Thoracic aorta (tissue), 2 donors: ENCODE data around the gene GTF2F2. TPM values are rescaled to one million over a fixed set of nuclear protein-coding genes. Genes with fewer than 3 reads are reported as not detected.
"Not testable (repeated sequence)": the region's sequence is repeated elsewhere in the genome, so short reads cannot be mapped to it uniquely, and the experiment has no call there.

Experiments
- ATAC-seq: fragments of 150-250 bp; one replicate; pipeline ENCODE4 v1.8.0; 2017; ENCODE audit warnings: low read depth; ENCODE audit not compliant: insufficient number of reproducible peaks, low FRiP score
- DNase-seq: peaks from one replicate; pipeline ENCODE4 v3.0.0-alpha.2; 2020; ENCODE audit warnings: low spot score
- H3K27ac ChIP-seq, 2 donors: fragments of 200-600 bp; sonication (generic); 1 replicate in 1 of 2; 2 replicates in 1 of 2; pipeline ENCODE4 v1.5.1; 2016; ENCODE audit warnings: mild to moderate bottlenecking in 2 of 2, moderate library complexity in 2 of 2
- H3K27me3 ChIP-seq: fragments of 200-600 bp; sonication (generic); replicated peaks from 2 replicates; pipeline ENCODE4 v1.6.0; 2016; ENCODE audit warnings: mild to moderate bottlenecking; ENCODE audit not compliant: insufficient read depth
- H3K36me3 ChIP-seq: fragments of 200-600 bp; sonication (generic); one replicate; pipeline ENCODE4 v1.5.1; 2016
- H3K4me1 ChIP-seq, 2 donors: fragments of 200-600 bp; sonication (generic); 1 replicate in 1 of 2; 2 replicates in 1 of 2; pipeline versions ENCODE4 v1.5.1 to v1.6.0; 2016; ENCODE audit warnings: low read depth in 2 of 2, mild to moderate bottlenecking in 1 of 2; ENCODE audit not compliant: control insufficient read depth in 1 of 2
- H3K4me3 ChIP-seq: fragments of 200-600 bp; sonication (generic); 2 replicates; pipeline ENCODE4 v1.5.1; 2016; ENCODE audit warnings: mild to moderate bottlenecking
- H3K9me3 ChIP-seq: fragments of 200-600 bp; sonication (generic); 2 replicates; pipeline ENCODE4 v1.5.1; 2016
- CTCF ChIP-seq: fragments of 200-600 bp; sonication (generic); IDR thresholded peaks from one replicate; pipeline ENCODE4 v1.5.1; 2019; ENCODE audit warnings: antibody characterized with exemption
- total RNA-seq, 2 donors: library from RNA; depleted of rRNA; stranded (reverse); fragments of >200 nt; gene quantifications; one replicate each; pipeline versions ENCODE4 v1.1.0 to v1.2.3, GENCODE V29; 2016

The GTF2F2 gene
- total RNA-seq, 2 donors from 2014 or later = 7.2 to 18.4 TPM

DNA sequence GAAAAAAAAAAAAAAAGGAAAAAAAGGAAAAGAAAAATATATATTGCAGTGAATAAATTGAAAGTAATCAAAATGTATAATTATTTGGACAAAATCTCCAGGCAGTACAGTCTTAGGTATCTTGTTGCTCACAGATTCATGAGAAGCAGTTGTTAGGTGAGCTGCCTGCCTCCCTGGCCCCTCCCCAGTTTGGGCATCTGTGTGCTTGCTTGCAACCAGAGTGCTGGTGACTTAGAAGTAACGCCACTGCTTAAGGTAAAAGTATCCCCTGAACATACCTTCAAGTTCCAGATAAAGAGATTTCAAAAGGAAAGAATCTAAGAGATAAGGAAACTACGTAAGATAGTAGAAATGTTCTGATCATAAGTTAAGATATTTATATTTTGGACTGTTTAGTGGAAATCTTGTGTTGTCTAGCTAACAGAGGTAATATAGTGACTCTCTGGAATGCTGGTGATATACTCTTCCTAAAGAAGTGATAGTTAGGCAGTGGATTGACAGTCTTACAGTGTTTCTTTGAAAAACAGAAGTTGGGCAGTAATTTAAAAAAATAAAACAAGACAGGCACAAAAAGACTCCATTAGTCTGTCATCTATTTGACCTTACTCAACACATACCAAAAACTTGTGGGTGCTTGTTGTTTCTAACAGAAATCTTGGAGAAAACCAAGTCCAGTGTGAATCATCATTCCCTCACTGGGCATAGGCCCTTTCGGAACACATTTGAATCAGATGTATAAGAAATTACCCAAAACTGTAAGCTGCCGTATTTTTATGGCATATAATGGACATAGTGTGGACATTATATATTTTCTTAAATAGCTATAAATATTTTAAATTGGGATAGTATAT, 118.9 kb downstream of the GTF2F2 start:
- Histone ChIP-seq H3K4me3 (no peak overlapping the region), H3K36me3 (no peaks in the 10 kb centered on the region), H3K4me1 (peaks cover 11 to 24% of the 10 kb centered on the region in 2 donors), H3K9me3 (no peaks in the 10 kb centered on the region), H3K27me3 (no peaks in the 10 kb centered on the region), H3K27ac (no peak overlapping the region)
- DNase-seq (no peak), ATAC-seq (peak; percentile 43)
- no peak for TF ChIP-seq CTCF

GRCh38 chr13:45240143-45240542, 119.8 kb downstream of the GTF2F2 start:
- H3K27me3 ChIP-seq = no peaks in the 10 kb centered on the region
- TF ChIP-seq CTCF = no peak
- peaks cover 11 to 24% of the 10 kb centered on the region in 2 donors for H3K4me1 ChIP-seq
- DNase-seq = no peak
- ATAC-seq = no peak
- H3K4me3 ChIP-seq = no peak overlapping the region
- H3K27ac ChIP-seq = no peak overlapping the region
- no peaks in the 10 kb centered on the region for H3K9me3 ChIP-seq
- H3K36me3 ChIP-seq = no peaks in the 10 kb centered on the region

GRCh38 chr13:45242070-45242469, 121.8 kb downstream of the GTF2F2 start:
- no peak for TF ChIP-seq CTCF
- Histone ChIP-seq H3K27ac (no peak overlapping the region), H3K9me3 (no peaks in the 10 kb centered on the region), H3K36me3 (no peaks in the 10 kb centered on the region), H3K27me3 (no peaks in the 10 kb centered on the region), H3K4me3 (peak overlapping the region; percentile 41), H3K4me1 (peaks cover 4 to 14% of the 10 kb centered on the region in 2 donors)
- DNase-seq (no peak), ATAC-seq (no peak)

GRCh38 chr13:45242524-45242923, 122.2 kb downstream of the GTF2F2 start:
- no peak for DNase-seq
- TF ChIP-seq CTCF = no peak
- Histone ChIP-seq H3K36me3 (no peaks in the 10 kb centered on the region), H3K9me3 (no peaks in the 10 kb centered on the region), H3K4me1 (peaks cover 4 to 14% of the 10 kb centered on the region in 2 donors), H3K4me3 (no peak overlapping the region), H3K27me3 (no peaks in the 10 kb centered on the region), H3K27ac (no peak overlapping the region)
- no peak for ATAC-seq

- Histone ChIP-seq H3K4me1 (peaks cover 4 to 14% of the 10 kb centered on the region in 2 donors), H3K27ac (no peak overlapping the region), H3K36me3 (no peaks in the 10 kb centered on the region), H3K4me3 (no peak overlapping the region), H3K27me3 (no peaks in the 10 kb centered on the region), H3K9me3 (no peaks in the 10 kb centered on the region)
- ATAC-seq = no peak
- no peak for DNase-seq
- TF ChIP-seq CTCF = no peak
Observed at GRCh38 chr13:45243077-45243476, 122.8 kb downstream of the GTF2F2 start.

- H3K36me3 ChIP-seq, H3K27me3 ChIP-seq, H3K9me3 ChIP-seq, ATAC-seq, H3K27ac ChIP-seq, H3K4me1 ChIP-seq, H3K4me3 ChIP-seq, DNase-seq: not testable (repeated sequence)
Observed at GRCh38 chr13:45244736-45245135, 124.4 kb downstream of the GTF2F2 start.
